HEK293T (cell line): ENCODE measurements around the gene SYT12.

ENCODE experiments used
- CTCF ChIA-PET: fragments of 350-600 bp; formaldehyde crosslinking; extraction: SDS; loops from one replicate; lab custom pipeline; 2021; ENCODE audit warnings: antibody characterized with exemption, inconsistent platforms; lab: Yijun Ruan, JAX
- POLR2A ChIA-PET: fragments of 350-600 bp; formaldehyde crosslinking; extraction: SDS; loops from one replicate; lab custom pipeline; 2020; ENCODE audit warnings: antibody characterized with exemption, inconsistent platforms; lab: Yijun Ruan, JAX
- DNase-seq: peaks from one replicate; pipeline ENCODE4 v3.0.0; 2012; ENCODE audit warnings: mixed read lengths; ENCODE audit errors: extremely low spot score
- ARNT ChIP-seq: fragments of 450-650 bp; IDR thresholded peaks from 2 replicates; pipeline ENCODE4 v1.6.1; 2017; ENCODE audit warnings: mild to moderate bottlenecking
- BHLHE40 ChIP-seq: fragments of 450-650 bp; IDR thresholded peaks from 2 replicates; pipeline ENCODE4 v1.6.1; 2016; ENCODE audit warnings: mild to moderate bottlenecking, moderate library complexity, borderline replicate concordance
- CTBP1 ChIP-seq: fragments of 450-650 bp; IDR thresholded peaks from 2 replicates; pipeline ENCODE4 v1.6.1; 2016; ENCODE audit warnings: borderline replicate concordance
- ELF4 ChIP-seq: fragments of 450-650 bp; IDR thresholded peaks from 2 replicates; pipeline ENCODE4 v1.6.1; 2017; ENCODE audit warnings: antibody characterized with exemption
- FOXA1 ChIP-seq: fragments of 450-650 bp; IDR thresholded peaks from 2 replicates; pipeline ENCODE4 v1.6.1; 2016; ENCODE audit warnings: mild to moderate bottlenecking
- FOXK2 ChIP-seq: fragments of 450-650 bp; IDR thresholded peaks from 2 replicates; pipeline ENCODE4 v1.6.1; 2016; ENCODE audit warnings: mild to moderate bottlenecking
- FOXM1 ChIP-seq: fragments of 450-650 bp; IDR thresholded peaks from 2 replicates; pipeline ENCODE4 v1.6.1; 2017; ENCODE audit warnings: mild to moderate bottlenecking, borderline replicate concordance
- HDGF ChIP-seq: fragments of 450-650 bp; IDR thresholded peaks from 2 replicates; pipeline ENCODE4 v1.6.1; 2017; ENCODE audit warnings: antibody characterized with exemption, borderline replicate concordance
- L3MBTL2 ChIP-seq: fragments of 450-650 bp; conservative IDR thresholded peaks from 2 replicates; pipeline ENCODE4 v1.6.1; 2016; ENCODE audit warnings: mild to moderate bottlenecking
- LEF1 ChIP-seq: fragments of 450-650 bp; IDR thresholded peaks from 2 replicates; pipeline ENCODE4 v1.6.1; 2017; ENCODE audit warnings: mild to moderate bottlenecking, borderline replicate concordance
- NFRKB ChIP-seq: fragments of 450-650 bp; IDR thresholded peaks from 2 replicates; pipeline ENCODE4 v1.6.1; 2016; ENCODE audit warnings: mild to moderate bottlenecking, moderate library complexity
- SP1 ChIP-seq: fragments of 450-650 bp; IDR thresholded peaks from 2 replicates; pipeline ENCODE4 v1.6.1; 2017
- SUZ12 ChIP-seq: fragments of 450-650 bp; IDR thresholded peaks from 2 replicates; pipeline ENCODE4 v1.6.1; 2016; ENCODE audit warnings: mild to moderate bottlenecking
- TARDBP ChIP-seq: fragments of 450-650 bp; IDR thresholded peaks from 2 replicates; pipeline ENCODE4 v1.6.1; 2016
- ZNF384 ChIP-seq: fragments of 450-650 bp; IDR thresholded peaks from 2 replicates; pipeline ENCODE4 v1.6.1; 2016
- TF ChIP-seq, protein P1 (sequence below): fragments of 450-650 bp; IDR thresholded peaks from 2 replicates; pipeline ENCODE4 v1.6.1; 2016

Gene SYT12

DNA sequence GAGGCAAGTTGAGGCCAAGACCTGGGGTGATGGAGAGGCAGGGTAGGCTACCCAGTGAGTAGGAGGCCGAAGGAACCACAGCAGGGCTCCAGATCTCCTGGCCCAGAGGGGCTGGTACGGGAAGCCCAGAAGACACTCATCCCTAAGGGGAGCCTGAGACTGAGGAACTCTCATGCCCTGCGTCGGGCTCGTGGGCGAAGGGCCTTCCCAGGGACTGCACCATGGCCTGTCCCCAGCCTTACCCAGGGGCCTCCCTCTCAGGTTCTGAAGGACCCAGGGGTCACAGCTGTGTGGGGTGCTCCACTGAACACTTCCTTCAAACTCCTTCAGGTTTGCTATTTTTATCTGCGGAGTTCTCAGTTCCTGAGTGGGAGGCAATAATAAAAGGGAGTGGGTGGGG is 15.8 kb upstream of the SYT12 start:
- no peak for DNase-seq
- CTCF ChIA-PET = no interaction called here
- POLR2A ChIA-PET = interaction anchor here (1.0 to 1.6 kb wide), 2 partner anchors 11 to 31 kb away, joined by 3 to 5 read pairs; no protein-coding TSS in a partner anchor
- TF ChIP-seq HDGF = no peak
- TF ChIP-seq L3MBTL2 = no peak
- TF ChIP-seq FOXA1 = no peak
- TF ChIP-seq, protein P1, sequence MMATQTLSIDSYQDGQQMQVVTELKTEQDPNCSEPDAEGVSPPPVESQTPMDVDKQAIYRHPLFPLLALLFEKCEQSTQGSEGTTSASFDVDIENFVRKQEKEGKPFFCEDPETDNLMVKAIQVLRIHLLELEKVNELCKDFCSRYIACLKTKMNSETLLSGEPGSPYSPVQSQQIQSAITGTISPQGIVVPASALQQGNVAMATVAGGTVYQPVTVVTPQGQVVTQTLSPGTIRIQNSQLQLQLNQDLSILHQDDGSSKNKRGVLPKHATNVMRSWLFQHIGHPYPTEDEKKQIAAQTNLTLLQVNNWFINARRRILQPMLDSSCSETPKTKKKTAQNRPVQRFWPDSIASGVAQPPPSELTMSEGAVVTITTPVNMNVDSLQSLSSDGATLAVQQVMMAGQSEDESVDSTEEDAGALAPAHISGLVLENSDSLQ = no peak
- TF ChIP-seq CTBP1 = no peak

GRCh38 chr11:67010296-67010905 is 12.5 kb upstream of the SYT12 start:
- ChIA-PET POLR2A (no interaction called here), CTCF (interaction anchor here (0.6 kb wide), 1 partner anchor 310 kb away, joined by 3 read pairs; no protein-coding TSS in a partner anchor)
- TF ChIP-seq SP1 = no peak
- TF ChIP-seq ARNT = no peak
- no peak for TF ChIP-seq LEF1
- TF ChIP-seq FOXA1 = no peak
- TF ChIP-seq CTBP1 = no peak
- no peak for TF ChIP-seq SUZ12
- TF ChIP-seq, protein P1 = no peak
- no peak for TF ChIP-seq L3MBTL2
- TF ChIP-seq TARDBP = no peak
- TF ChIP-seq NFRKB = no peak
- no peak for DNase-seq

GRCh38 chr11:67013511-67014045 is 9.4 kb upstream of the SYT12 start:
- ChIA-PET CTCF (no interaction called here), POLR2A (no interaction called here)
- DNase-seq = no peak
- TF ChIP-seq, protein P1 = no peak
- TF ChIP-seq ZNF384 (no peak), TARDBP (no peak), FOXA1 (no peak), HDGF (no peak), SUZ12 (no peak), ARNT (no peak), L3MBTL2 (no peak), LEF1 (no peak), BHLHE40 (no peak), ELF4 (no peak), CTBP1 (no peak)

DNA sequence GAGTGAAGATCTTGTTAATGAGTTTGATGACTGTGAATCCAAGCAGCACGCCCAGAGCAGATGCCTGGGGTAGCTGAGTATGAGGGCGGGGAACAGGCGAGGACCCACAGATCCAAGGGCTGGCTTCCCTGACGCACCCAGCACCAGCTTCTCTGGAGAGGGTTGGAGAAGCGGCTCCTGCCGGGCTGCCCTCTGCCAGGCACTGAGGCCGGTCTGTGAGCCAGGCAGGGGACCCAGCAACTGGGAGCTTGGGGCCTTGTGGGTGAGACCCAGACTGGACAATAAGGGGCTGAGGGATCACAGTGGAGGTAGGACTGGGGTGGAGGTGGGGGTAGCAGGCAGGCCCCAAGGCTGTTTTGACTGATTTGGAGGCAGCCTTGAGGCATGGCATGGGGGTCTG is 8.6 kb upstream of the SYT12 start:
- CTCF ChIA-PET = interaction anchor here (0.8 kb wide), 1 partner anchor 15 kb away, joined by 3 read pairs; no protein-coding TSS in a partner anchor
- POLR2A ChIA-PET = no interaction called here
- TF ChIP-seq, protein P1 = no peak
- TF ChIP-seq FOXK2 (no peak), CTBP1 (no peak), HDGF (no peak), BHLHE40 (no peak), TARDBP (no peak), SUZ12 (no peak)
- DNase-seq = no peak

DNA sequence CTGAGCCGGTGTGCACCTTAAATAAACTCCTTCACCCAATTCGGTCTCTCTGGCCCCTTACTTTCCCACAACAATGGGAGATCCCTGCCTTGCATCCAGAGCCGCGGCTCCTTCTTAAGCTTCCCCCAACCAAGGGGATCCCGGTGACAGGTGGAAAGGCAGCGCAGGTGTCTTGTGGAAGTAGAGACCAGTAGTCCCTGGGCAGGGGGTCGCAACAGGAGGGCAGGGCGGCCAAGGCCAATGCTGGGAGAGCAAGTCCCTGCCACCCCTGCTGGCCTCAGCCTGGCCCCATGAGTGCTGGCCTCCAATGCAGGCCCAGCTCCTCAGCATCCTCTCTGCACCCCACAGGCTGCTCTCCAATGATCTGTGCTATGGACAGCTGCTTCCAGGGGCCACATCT is 7.9 kb upstream of the SYT12 start:
- TF ChIP-seq TARDBP (no peak), HDGF (no peak), ELF4 (no peak), CTBP1 (no peak), FOXM1 (no peak), NFRKB (no peak), L3MBTL2 (no peak), BHLHE40 (no peak), ARNT (no peak), FOXK2 (no peak), SP1 (no peak), ZNF384 (no peak), SUZ12 (no peak), LEF1 (no peak), FOXA1 (no peak)
- TF ChIP-seq, protein P1 = no peak
- no peak for DNase-seq
- ChIA-PET CTCF (interaction anchor here (0.8 kb wide), 1 partner anchor 15 kb away, joined by 3 read pairs; no protein-coding TSS in a partner anchor), POLR2A (no interaction called here)
